ENCODE data around the gene SLC16A12.

DNA sequence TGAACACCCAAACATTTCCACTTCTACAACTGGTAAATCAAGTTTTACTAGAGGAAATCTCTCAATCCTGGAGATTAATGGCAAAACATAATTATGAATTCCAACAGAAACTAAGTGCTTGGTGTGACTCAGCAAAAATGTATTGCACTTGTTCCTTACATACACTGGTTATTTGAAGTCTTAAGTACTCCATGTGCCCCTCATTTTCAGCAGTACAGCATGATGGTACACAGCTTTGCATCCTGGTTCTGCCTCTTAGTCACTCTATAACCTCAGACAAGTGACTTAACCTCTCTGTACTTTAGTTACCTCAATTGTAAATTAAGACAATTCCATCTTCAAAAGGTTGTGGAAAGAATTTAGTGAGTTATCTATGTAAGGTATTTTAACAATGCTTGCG is 12.9 kb downstream of the SLC16A12 start:
- TF ChIP-seq, protein P1, sequence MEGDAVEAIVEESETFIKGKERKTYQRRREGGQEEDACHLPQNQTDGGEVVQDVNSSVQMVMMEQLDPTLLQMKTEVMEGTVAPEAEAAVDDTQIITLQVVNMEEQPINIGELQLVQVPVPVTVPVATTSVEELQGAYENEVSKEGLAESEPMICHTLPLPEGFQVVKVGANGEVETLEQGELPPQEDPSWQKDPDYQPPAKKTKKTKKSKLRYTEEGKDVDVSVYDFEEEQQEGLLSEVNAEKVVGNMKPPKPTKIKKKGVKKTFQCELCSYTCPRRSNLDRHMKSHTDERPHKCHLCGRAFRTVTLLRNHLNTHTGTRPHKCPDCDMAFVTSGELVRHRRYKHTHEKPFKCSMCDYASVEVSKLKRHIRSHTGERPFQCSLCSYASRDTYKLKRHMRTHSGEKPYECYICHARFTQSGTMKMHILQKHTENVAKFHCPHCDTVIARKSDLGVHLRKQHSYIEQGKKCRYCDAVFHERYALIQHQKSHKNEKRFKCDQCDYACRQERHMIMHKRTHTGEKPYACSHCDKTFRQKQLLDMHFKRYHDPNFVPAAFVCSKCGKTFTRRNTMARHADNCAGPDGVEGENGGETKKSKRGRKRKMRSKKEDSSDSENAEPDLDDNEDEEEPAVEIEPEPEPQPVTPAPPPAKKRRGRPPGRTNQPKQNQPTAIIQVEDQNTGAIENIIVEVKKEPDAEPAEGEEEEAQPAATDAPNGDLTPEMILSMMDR (conservative IDR thresholded peaks at IDR 0.05 in 1 of 2, IDR thresholded peaks at IDR 0.05 in 1 of 2; ENCODE audit: low read depth in 1 of 2, low read length in 2 of 2) = no peak
- TF ChIP-seq EZH2 (IDR thresholded peaks at IDR 0.05; ENCODE audit: low read length, missing control alignments) = no peak
